Cardiac fibroblast (primary cell): ENCODE measurements around the gene PCAT6.

Source experiments
- DNase-seq, 2 donors: peaks; one replicate each; pipeline versions ENCODE4 v3.0.0 to v3.0.0-alpha.2; 2010; ENCODE audit warnings: low read depth in 2 of 2
- H3K4me3 ChIP-seq, 2 donors: replicated peaks in 1 of 2; 1 replicate in 1 of 2; 2 replicates in 1 of 2; pipeline ENCODE4 v1.5.1; 2011; ENCODE audit warnings: low read depth in 2 of 2, low read length in 2 of 2, mild to moderate bottlenecking in 2 of 2, moderate library complexity in 1 of 2
- CTCF ChIP-seq: IDR thresholded peaks from one replicate; pipeline ENCODE4 v1.5.1; 2011; ENCODE audit warnings: low read depth, mild to moderate bottlenecking, low read length, inconsistent platforms

Gene PCAT6

GRCh38 chr1:202807451-202807925 is 3.3 kb upstream of the PCAT6 start:
- H3K4me3 ChIP-seq: peak overlapping the region; percentile 89 to 96
- DNase-seq: peak; percentile 29 to 42
- TF ChIP-seq CTCF: no peak

GRCh38 chr1:202807926-202808757 is 2.6 kb upstream of the PCAT6 start, which contains the start of gene KDM5B:
Gene KDM5B (minus strand): TSS chr1:202808421. CDS start chr1:202808305, 116 bp downstream.
- no peak for TF ChIP-seq CTCF
- peak within 1 kb of the TSS; percentile 89 to 96 for H3K4me3 ChIP-seq
- peak; percentile 74 to 91 for DNase-seq

GRCh38 chr1:202809597-202810159 is 1.1 kb upstream of the PCAT6 start:
- DNase-seq: no peak
- no peak for TF ChIP-seq CTCF
- no peak overlapping the region for H3K4me3 ChIP-seq

GRCh38 chr1:202810193-202810614 is 550 bp upstream of the PCAT6 start:
- no peak for DNase-seq
- TF ChIP-seq CTCF: no peak
- peak overlapping the region; percentile 75 to 80 for H3K4me3 ChIP-seq

GRCh38 chr1:202811296-202812175 is 782 bp downstream of the PCAT6 start:
- H3K4me3 ChIP-seq: peak overlapping the region; percentile 75 to 80
- TF ChIP-seq CTCF: no peak
- peak; percentile 18 to 22 for DNase-seq

- no peak for TF ChIP-seq CTCF
- peak overlapping the region in 1 of 2 donors; percentile 80 for H3K4me3 ChIP-seq
- DNase-seq: no peak
Measured at GRCh38 chr1:202812176-202813026, 1.6 kb downstream of the PCAT6 start.
